Coronary artery (tissue), 2 donors: ENCODE measurements around the gene SLC1A3.
A peak's percentile ranks its signal among the peaks of the same experiment; 100 is the strongest.

ENCODE experiments used
- DNase-seq: peaks from one replicate; pipeline ENCODE4 v3.0.0-alpha.2; 2017; ENCODE audit warnings: low spot score
- H3K27ac ChIP-seq, 2 donors: fragments of 200-600 bp; sonication (generic); one replicate each; pipeline ENCODE4 v1.5.1; 2016 to 2019
- H3K4me3 ChIP-seq: fragments of 200-600 bp; sonication (generic); 2 replicates; pipeline ENCODE4 v1.5.1; 2016; ENCODE audit warnings: mild to moderate bottlenecking, moderate library complexity
- TF ChIP-seq, protein P1 (sequence below): fragments of 200-600 bp; sonication (generic); IDR thresholded peaks from one replicate; pipeline ENCODE4 v1.5.1; 2019; ENCODE audit warnings: antibody characterized with exemption

The SLC1A3 gene

DNA sequence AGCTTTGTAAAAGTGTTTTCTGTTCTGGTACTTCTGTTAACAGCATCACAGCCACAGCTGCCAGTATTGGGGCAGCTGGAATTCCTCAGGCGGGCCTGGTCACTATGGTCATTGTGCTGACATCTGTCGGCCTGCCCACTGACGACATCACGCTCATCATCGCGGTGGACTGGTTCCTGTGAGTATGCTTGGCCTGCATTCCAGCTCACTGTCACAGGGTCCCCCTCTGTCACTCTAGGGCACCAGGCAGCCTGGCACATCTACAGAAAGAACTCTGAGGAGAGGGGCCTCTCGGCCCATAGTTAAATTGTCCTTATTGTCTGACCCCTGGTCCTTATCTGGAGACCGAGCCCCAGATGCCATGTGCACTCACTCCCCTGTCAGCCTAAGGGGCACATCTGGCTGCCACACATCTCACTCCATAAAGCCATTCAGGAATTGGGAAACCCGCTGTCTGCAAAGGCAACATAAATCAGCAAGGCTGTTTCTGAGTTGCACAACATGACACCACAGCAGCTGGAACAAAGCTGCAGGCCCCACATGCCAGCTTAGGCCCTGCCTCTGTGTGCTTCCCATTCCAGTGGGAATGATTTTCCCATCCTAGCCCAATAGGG lies 77.5 kb downstream of the SLC1A3 start:
- Histone ChIP-seq H3K4me3 (no peak overlapping the region), H3K27ac (peak overlapping the region in 1 of 2 donors; percentile 59)
- TF ChIP-seq, protein P1, sequence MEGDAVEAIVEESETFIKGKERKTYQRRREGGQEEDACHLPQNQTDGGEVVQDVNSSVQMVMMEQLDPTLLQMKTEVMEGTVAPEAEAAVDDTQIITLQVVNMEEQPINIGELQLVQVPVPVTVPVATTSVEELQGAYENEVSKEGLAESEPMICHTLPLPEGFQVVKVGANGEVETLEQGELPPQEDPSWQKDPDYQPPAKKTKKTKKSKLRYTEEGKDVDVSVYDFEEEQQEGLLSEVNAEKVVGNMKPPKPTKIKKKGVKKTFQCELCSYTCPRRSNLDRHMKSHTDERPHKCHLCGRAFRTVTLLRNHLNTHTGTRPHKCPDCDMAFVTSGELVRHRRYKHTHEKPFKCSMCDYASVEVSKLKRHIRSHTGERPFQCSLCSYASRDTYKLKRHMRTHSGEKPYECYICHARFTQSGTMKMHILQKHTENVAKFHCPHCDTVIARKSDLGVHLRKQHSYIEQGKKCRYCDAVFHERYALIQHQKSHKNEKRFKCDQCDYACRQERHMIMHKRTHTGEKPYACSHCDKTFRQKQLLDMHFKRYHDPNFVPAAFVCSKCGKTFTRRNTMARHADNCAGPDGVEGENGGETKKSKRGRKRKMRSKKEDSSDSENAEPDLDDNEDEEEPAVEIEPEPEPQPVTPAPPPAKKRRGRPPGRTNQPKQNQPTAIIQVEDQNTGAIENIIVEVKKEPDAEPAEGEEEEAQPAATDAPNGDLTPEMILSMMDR = no peak
- no peak for DNase-seq

DNA sequence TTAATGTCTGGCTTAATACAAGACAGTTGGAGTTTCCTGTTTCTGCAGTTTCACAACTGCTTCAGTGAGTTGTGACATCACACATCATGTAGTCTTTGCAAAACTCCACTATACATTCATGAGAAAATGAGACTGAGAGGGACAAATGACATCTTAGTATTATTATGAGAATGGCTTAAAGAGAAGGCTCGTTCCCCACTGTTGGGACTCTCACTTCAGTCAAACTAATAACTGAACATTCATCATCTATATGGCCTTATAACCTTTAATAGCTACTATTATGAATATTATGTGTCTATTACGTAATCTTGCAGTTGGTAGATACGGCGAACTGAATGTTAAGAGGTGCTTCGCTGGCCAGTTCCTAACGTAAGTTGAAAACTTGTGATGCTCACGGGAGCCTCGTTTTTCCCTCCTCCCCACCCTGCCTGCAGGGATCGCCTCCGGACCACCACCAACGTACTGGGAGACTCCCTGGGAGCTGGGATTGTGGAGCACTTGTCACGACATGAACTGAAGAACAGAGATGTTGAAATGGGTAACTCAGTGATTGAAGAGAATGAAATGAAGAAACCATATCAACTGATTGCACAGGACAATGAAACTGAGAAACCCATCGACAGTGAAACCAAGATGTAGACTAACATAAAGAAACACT lies 79.4 kb downstream of the SLC1A3 start:
- no peak for DNase-seq
- H3K27ac ChIP-seq = peak overlapping the region in 1 of 2 donors; percentile 42
- TF ChIP-seq, protein P1 = no peak
- no peak overlapping the region for H3K4me3 ChIP-seq

DNA sequence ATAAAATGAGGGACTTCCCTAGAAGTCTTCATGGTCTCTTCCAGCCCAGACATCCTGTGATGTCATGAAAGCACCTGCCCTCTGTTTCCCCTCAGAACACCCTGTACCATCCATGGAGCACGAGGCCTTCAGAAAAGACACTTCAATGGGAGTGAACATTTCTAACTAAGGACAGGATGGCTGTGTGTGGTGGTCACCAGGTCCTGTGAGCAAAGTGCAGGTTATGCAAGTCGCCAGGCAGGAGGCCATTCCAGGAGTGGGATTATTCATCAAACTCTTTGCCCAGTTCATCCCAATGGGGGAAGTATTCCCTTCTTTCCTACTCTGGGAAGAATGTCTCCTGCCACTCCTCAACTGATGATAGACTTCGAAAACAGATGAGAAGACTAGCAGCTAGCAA lies 80.5 kb downstream of the SLC1A3 start:
- DNase-seq = no peak
- TF ChIP-seq, protein P1 = no peak
- no peak overlapping the region for H3K4me3 ChIP-seq
- H3K27ac ChIP-seq = no peak overlapping the region

DNA sequence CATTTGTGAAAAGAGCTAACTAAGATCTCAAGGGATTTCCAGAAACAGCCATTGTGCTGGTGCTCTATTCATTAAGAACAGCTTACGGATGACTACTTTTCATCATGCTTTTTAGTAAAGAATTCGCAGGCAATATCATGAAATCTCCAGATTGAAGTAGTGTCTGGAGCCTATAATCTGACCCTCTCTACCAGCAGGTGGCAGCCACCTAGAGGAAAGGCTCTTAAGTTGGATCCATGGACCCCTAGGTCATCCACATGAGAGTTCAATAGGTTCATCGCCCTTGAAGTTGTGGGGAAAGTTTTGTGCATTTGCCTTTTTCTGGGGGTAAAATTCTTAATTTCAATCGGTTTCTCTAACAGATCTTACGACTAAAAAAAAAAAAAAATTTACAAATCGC lies 82.3 kb downstream of the SLC1A3 start:
- TF ChIP-seq, protein P1 = no peak
- no peak for DNase-seq
- Histone ChIP-seq H3K4me3 (no peak overlapping the region), H3K27ac (no peak overlapping the region)

DNA sequence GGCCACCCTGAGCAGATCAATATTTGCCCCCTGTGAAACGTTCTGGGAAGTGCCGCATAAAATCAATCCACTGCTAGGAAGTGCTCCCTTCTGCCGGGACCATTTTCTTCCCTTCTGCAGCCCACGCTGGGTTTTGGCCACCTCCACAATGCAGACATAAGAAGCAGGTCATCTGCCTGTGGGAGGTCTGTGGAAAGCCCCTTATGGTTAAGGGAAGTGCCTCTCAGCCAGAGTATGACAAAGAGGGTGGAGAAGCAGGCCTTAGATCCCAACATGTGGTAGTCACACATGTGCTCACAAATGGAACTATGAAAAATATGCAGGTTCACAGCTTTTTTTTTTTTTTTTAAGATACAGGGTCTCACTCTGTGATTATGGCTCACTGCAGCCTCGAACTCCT lies 82.8 kb downstream of the SLC1A3 start:
- Histone ChIP-seq H3K27ac (no peak overlapping the region), H3K4me3 (no peak overlapping the region)
- no peak for DNase-seq
- TF ChIP-seq, protein P1 = no peak

DNA sequence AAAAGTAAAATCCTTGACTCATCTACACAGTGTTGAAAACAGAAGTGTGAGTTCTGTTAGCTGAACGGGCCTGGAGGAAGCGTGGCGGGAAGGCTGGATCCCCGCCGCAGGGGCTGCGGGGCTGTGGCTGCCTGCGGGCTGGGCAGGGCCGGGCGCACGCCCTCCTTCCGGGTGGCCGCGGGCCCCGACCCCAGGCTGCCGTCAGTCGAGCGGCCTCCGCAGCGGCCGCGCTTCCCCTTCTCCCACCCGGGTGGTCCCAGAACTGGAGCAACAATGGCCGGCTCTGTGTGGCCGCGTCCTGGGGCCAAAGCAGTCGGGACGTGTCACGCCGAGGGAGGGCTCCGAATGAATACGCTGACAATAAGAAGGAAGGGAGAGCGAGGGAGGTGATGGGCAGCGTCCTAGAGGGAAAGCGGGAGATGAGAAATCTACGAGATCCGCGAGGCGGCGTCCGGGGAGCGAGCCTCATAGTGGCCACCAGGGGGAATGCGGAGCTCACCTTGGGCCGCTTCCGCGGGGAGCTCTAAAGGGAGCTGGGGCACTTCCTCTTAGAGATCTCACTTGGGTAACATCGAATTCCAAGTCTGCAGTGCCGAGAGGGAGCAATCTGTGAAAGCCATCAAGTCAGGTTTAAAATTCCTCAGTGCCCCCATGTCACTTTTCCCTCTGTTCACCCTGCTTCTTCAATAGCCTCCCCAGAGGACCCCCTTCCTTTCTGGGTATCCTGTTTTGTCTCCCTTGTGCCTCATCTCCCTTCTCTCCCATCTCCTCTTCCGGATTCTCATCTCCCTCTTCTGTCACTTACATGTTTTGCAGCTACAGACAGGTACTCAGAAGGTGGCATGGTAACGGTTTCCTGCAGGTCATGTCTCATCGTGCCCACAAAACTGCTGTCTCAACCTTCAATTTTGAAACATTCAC lies 83.9 kb downstream of the SLC1A3 start:
- Histone ChIP-seq H3K27ac (peak overlapping the region; percentile 55 to 73), H3K4me3 (peak overlapping the region; percentile 77)
- DNase-seq = peak; percentile 84
- TF ChIP-seq, protein P1 = peak; percentile 80
